GM18909 (cell line): ENCODE data around the gene KRTAP4-7.
"Not testable (repeated sequence)": the region's sequence is repeated elsewhere in the genome, so short reads cannot be mapped to it uniquely, and the experiment has no call there.

Experiments used
- ATAC-seq: cut with Tn5 transposase; IDR thresholded peaks from one replicate; pipeline ENCODE4 v1.9.1; 2021; ENCODE audit warnings: mild to moderate bottlenecking; ENCODE audit not compliant: unreplicated experiment, poor library complexity

KRTAP4-7 gene

DNA sequence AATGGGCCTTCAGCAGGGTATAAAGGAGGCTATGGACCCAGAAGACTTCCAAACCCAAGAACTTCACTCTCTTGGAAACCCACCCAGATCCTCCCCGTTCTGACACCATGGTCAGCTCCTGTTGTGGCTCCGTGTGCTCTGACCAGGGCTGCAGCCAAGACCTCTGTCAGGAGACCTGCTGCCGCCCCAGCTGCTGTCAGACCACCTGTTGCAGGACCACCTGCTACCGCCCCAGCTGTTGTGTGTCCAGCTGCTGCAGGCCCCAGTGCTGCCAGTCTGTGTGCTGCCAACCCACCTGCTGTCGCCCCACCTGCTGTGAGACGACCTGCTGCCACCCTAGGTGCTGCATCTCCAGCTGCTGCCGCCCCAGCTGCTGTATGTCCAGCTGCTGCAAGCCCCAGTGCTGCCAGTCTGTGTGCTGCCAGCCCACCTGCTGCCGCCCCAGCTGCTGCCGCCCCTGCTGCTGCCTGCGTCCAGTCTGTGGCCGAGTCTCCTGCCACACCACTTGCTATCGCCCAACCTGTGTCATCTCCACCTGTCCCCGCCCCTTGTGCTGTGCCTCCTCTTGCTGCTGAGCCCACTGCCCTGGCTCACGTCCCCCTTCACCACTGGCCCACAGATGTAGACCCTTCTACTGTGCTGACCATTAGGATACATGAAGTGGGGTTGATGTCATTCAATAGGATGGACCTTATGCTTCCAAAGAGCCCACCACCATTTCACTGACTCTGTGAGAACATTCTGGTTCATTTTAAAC, at the start of gene KRTAP4-7:
Gene KRTAP4-7 (plus strand): TSS at position 51 of the 757 bp plus-strand sequence. CDS start 57 bp downstream, at position 108.
- not testable (repeated sequence) for ATAC-seq

GRCh38 chr17:41034346-41034935, 49.5 kb upstream of the KRTAP4-7 start, which contains the start of gene KRTAP1-3:
TSS of gene KRTAP1-3 (minus strand) at chr17:41034874. CDS start at chr17:41034821, 53 bp downstream.
- not testable (repeated sequence) for ATAC-seq

- ATAC-seq, result no peak
Observed at GRCh38 chr17:41037853-41038350, 46.0 kb upstream of the KRTAP4-7 start.

DNA sequence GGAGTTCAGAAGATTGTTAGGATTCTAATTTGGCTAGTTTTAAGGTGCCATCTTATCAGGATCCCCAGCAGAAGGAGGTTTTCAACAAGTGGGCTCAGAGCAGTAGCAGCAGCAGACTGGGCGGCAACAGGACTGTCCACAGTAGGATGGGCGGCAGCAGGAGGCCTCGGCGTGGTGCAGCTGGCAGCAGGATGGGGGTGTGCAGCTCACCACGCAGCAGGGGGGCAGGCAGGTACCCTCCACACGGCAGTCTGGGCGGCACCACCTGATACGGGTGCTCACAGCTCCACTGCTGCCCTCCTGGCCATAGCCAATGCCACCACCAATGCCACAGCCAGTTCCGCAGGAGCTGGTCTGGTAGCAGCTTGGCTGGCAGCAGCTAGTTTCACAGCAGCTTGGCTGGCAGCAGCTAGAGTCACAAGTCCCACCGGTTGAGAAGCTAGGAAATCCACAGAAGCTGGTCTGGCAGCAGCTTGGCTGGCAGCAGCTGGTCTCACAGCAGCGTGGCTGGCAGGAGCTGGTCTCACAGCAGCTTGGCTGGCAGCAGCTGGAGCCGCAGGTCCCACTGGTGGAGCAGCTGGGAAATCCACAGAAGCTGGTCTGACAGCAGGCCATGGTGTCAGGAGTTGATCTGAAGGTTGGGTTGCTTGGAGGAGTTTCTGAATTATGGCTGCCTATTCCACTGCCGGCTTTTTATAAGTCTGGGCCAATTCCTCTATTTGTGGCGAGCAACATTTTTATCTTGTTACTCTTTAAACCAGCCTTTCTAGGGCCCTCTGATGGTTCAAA, 43.0 kb upstream of the KRTAP4-7 start, which contains the start of gene KRTAP1-1:
Gene KRTAP1-1 (minus strand): TSS at position 668 of the 789 bp plus-strand sequence. CDS start 53 bp downstream, at position 615.
- ATAC-seq, result not testable (repeated sequence)

DNA sequence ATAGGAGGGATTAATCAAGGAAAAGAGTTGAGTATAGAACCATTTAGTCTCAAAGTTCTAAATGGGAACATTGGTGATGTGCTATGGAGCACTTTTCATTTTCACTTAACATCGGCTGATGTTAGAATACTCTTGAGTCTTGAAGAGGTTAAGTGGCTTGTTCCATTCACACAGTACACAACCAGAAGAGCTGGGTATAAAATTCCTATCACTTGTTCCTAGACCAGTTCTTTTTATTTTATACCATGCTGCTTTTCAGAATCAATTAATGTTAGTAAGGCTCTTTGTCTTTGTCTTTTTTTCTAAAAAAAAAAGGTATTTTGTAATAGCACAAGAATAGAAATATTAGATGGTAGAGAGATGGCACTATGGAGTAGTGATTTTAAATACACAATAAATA, 41.0 kb upstream of the KRTAP4-7 start:
- ATAC-seq, result no peak

- ATAC-seq, result not testable (repeated sequence)
Observed at GRCh38 chr17:41046735-41047465, 37.0 kb upstream of the KRTAP4-7 start, which contains the start of gene KRTAP2-1. TSS of gene KRTAP2-1 (minus strand) at chr17:41047316. CDS start at chr17:41047267, 49 bp downstream.

DNA sequence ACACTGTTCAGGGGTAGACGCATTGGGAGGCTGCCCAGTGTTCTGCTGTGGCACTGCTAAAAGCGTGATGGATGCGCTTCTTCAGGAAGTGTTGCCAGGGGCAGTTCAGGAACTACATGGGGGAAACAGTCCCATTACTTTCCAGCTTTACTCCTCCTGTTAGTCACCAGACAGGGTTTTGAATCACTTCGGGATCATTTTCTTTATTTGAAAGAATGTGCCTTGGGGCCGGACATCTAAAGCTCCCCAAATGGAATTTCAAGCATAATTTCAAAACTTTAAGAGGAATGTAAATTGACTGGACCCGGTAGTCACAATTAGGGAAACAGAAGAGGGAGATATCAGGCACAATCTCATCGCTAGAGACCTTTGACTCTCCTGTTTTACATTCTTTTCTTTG, 35.5 kb upstream of the KRTAP4-7 start:
- ATAC-seq, result no peak

DNA sequence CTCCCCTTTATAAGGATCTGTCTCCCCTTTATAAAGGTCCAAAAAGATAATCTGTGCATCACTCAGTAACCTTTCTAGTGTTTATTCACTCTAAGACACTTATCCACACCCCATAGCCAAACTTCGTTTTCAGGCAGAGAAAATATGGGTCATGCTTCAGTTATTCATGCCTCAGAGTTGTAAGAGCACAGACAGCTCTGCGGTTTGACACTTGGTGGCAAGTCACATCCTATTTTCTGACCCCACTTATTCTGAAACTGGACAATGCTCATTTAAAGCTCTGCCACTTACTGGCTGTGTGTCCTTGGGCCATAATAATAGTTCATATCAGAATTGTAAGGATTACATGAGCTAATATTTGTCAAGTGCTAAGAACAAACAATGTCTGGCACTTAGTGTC, 34.8 kb upstream of the KRTAP4-7 start:
- ATAC-seq, result no peak

DNA sequence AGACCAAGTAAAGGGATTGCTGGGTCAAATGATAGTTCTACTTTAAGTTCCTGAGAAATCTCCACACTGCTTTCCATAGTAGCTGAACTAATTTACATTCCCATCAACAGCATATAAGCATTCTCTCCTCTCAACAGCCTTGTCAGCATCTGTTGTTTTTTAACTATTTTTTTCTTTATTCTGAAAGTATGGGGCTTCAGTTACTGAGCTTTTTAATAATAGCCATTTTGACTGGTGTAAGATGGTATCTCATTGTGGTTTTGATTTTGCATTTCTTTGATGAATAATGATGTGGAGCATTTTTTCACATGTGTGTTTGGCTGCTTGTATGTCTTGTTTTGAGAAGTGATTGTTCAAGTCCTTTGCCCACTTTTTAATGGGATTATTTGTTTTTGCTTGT, 31.4 kb upstream of the KRTAP4-7 start:
- ATAC-seq, result no peak

DNA sequence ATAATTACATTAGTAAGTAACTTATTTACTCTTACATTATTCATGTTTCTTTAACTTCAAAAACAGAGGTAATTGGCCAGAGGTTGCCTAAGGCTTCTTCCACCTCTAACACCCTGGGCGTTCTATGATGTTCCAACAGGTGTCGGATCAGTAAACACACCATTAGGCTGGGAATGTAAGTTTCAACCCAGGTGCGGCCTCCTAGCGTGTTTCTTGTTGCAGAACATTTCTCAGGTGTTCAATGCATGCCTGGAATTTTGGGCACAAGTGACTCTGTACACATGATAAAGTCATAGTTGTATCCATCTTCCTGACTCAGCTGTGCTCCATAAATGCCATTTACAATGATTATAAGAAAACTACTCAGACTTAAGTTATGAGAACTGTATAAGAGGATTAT, 29.9 kb upstream of the KRTAP4-7 start:
- ATAC-seq, result no peak

- ATAC-seq, result not testable (repeated sequence)
Observed at GRCh38 chr17:41054556-41054955, 29.4 kb upstream of the KRTAP4-7 start.

- not testable (repeated sequence) for ATAC-seq
Observed at GRCh38 chr17:41055130-41055529, 28.8 kb upstream of the KRTAP4-7 start, which contains the start of gene KRTAP2-2. TSS of gene KRTAP2-2 (minus strand) at chr17:41055230. CDS start at chr17:41055211, 19 bp downstream.

DNA sequence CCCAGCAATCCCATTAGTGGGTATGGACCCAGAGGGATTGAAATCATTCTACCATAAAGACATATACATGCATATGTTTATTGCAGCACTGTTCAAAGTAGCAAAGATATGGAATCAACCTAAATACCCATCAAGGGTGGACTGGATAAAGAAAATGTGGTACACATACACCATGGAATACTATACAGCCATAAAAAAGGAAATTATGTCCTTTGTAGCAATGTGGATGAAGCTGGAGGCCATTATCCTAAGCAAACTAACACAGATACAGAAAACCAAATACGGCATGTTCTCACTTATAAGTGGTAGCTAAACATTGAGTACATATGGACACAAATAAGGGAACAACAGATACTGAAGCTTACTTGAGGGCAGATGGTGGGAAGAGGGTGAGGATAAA, 26.4 kb upstream of the KRTAP4-7 start:
- ATAC-seq, result no peak

- no peak for ATAC-seq
Observed at GRCh38 chr17:41058741-41059140, 25.2 kb upstream of the KRTAP4-7 start.

- not testable (repeated sequence) for ATAC-seq
Observed at GRCh38 chr17:41059276-41060051, 24.5 kb upstream of the KRTAP4-7 start.

GRCh38 chr17:41060052-41060604, 23.8 kb upstream of the KRTAP4-7 start, which contains the start of gene KRTAP2-3:
TSS of gene KRTAP2-3 (minus strand) at chr17:41060114. CDS start at chr17:41060050, 64 bp downstream.
- no peak for ATAC-seq

DNA sequence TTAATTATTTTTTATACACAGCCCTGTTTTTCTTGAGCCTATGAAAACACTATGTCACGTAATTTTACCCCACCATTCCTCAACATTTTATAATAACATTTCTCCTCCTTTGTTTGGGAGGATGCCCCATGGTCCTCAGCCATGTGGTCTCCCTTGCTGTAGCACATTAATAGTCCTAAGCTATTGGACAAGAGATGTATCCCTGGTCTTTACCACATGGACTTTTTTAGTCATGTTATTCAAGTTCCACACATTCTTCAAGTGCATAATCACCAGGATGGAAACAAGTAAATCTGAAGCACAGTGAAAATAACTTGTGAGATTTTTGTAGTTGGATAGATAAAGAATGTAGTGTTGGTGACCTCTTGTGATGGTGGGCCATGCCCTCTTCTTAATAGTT, 22.0 kb upstream of the KRTAP4-7 start:
- ATAC-seq, result no peak

DNA sequence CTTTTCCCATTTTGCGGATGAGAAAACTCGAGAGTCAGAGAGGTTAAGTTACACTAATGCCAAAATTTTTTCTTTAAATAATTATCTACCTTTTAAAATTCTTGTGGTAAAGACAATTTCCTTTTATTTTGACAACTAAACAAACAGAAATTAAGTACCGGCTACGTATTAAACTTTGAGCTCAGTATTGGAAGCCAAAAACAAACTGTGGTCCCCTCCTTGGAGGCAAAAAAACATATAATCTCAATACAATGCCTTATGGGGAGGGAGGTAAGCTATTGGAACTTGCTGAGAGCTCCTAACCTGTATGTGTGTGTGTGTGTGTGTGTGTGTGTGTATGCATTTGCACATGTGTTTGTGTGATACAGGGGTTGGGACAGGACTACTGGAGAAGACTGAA, 20.5 kb upstream of the KRTAP4-7 start:
- no peak for ATAC-seq
